ENCODE results near the gene WDR70.

WDR70 gene

DNA sequence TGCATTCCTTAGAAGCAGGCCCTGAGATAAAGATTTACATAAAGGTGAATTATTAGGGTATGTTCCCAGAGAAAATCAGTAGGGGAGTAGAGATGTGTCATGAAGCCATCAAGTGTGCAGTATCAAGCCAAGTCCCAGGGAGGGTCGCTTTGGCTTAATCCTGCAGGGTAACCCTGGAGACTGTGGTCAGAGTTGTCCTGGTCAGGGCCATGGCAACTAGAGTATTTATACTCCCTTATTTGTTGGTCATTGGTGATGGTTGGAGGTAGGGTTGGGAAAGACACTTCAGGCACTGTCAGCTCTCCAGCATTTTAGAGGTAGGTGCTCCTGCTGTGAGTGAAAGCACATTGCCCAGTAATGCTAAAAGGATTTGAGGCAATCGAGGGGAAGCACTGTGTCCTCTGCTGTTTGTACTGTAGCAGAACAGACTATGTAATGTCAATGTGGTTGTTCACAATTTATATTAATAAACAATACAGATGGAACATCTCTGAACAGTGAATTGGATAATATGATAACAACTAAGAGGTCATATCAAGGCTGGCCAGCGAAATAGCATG, 351.9 kb downstream of the WDR70 start:
- DNase-seq = no peak

DNA sequence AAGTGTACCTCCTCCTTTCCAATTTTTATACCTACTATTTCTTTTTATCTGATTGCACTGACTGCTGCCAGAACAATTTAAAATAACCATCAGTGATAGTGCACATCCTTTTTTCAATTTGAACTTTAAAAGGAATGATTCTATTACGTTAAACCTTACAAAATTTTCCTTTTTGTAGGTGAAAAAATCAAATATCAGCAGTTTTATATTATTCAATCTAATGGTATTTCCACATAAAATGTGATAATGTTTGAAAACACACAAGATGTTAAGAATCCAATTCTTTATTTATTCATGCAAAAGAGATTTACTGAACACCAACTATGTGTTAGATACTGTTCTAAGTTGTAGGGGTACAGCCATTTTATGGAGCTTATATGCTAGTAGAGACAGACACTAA, 355.0 kb downstream of the WDR70 start:
- DNase-seq = no peak

DNA sequence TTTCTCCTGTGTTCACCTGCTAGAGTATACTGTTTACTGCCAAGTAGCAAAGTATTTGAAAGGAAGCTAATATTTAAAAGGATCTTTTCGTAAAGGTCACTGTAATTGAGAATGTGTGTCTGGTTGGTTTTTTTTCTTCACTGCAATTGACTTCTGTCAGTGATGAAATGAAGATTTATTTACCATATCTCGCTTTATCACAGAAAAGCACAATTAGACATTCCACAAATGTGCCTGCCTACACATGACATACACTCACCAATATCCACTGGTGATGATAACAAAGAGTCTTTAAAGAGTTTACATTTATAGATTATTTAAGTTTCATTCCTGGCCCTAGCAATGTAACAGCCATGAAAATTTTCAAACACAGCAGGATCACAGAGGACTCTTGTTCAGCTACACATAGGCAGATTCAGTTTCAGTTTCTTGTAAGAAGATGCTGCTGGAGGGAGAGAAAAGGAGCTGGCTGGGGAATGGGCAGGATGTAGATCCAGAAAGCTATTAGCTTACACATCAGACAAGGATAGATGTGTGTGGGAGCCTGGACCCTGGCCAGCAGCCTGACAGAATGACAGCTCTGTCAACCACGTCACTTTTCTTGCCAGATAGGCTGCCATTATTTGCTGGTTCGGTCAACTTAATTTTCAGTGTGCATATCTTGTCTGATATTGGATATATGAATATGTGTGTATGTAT, 356.7 kb downstream of the WDR70 start:
- no peak for DNase-seq

DNA sequence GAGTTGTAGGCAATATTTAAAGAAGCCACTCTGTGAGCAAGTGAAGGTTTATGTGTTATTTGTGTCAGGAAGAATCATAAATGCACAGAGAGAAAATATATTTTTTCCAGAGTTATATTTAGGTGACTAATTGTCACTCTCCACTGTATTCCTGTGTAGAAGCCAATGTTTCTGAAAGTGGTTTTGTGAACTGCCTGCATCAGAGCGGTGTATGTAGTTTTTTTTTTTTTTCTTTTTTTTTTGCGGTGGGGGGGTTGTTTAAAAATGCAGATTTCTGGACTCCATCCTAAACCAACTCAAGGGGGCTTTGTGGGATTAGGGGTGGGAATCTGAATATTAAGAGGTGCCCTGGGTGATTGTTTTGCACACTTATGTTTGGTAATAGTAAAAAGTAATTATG, 357.3 kb downstream of the WDR70 start:
- no peak for DNase-seq

DNA sequence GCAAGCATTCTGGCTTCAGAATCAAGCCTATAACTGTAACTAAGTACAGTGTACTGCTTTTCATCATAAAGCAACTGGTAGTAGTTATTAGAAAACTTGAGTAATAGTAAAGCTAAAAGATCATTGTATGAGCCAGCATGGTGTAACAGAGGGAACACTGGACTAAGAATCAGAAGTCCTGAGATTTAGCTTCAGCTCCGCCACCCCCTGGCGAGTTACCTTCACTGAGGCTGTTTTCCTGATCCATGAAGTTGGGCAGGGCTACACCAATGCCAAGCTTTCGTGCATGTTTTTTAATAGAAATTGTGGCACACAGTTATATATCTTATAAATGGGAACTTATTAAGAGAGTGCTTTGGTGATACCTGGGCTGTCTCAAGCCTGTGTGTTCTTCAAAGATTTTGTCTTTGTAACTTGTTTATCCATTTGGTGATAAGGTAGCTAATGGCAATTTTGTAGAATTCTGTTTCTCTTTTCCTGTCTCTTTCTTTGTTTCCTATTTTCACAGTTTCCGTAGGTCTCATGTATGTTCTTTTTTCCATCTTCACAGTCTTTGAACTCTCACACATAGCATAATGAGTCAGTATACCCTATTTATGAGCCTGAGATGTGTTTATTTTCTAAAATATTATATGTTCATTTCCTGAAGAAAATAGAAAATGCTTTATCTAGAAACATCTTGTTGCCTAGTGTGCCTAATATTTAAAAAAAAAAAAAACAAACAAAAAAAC, 358.4 kb downstream of the WDR70 start:
- DNase-seq = no peak

DNA sequence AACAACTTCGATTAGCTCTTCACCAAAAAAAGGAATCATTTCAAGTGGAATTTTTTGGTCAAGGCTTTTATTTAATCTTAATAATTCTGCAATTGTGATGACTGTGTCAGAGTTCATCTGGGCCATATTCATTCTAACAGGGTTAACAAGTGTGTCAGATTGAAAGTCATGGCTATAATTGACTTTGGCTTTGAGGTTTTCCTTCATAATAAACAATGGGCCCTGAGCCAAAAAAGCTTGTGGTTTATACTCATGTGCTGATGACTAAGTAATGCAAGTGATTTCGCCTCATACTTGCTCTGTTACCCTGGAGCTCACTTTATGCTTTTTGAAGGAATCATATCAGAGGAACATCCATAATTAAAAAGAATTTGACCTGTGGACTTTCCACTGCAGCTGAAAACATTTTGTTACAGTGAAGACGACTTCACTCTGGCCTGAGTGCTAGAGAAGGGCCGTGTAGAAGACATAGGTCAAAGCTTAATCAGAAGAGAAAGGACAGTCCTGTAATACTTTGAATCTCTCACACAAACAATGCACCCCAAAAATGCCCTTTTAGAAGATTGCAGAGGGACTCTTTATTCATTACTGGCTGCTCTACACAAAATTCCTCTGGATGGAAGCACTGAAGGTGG, 359.1 kb downstream of the WDR70 start:
- no peak for DNase-seq

DNA sequence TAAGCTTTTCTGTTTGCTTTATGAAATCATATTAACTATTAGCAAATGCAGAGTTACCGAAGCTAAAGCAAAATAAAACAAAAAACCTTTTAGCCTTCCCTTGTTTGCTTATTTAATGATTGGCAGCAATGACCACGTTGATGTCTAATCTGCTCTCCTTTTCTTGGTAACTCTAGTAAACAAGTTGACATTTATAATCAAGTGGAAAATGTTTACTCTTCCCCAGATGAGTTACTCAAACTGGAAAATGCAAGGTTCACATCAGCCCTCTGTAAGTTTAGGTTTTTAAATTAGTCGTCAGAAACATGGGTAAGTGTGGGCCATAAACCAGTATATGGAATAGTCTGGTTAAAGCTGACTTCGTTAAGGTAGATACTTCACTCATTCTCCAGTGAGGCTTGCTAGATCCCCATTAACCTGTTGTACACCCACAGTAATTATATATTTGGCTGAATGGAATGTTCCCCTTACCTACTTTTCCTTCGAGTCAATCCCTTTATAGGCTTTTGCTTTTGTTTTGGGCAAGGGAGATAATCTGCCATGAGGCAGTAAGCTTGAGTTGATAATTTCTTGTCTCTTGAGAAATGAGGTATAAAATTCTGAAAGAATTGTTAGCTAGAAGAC, 359.9 kb downstream of the WDR70 start:
- no peak for DNase-seq

DNA sequence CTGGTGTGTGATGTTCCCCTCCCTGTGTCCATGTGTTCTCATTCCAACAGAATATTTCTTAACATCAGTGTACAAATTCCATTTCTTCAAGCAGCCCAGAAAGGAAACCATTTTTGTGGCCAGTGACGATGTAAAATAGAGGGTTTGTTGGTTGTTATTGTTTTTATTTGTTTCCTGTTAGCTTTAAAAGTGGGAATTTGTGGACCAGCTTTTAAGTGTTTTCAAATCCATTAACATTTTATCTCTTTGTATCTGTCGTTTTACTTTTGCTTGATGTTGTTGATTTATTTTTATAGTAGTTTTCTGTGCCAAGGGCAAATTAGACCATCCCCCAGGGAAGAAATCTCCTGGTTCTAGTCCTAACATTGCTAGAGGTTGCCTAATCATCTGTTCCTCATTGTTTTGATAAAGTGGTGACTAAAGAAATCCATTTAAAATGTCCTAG, 360.7 kb downstream of the WDR70 start:
- no peak for DNase-seq

DNA sequence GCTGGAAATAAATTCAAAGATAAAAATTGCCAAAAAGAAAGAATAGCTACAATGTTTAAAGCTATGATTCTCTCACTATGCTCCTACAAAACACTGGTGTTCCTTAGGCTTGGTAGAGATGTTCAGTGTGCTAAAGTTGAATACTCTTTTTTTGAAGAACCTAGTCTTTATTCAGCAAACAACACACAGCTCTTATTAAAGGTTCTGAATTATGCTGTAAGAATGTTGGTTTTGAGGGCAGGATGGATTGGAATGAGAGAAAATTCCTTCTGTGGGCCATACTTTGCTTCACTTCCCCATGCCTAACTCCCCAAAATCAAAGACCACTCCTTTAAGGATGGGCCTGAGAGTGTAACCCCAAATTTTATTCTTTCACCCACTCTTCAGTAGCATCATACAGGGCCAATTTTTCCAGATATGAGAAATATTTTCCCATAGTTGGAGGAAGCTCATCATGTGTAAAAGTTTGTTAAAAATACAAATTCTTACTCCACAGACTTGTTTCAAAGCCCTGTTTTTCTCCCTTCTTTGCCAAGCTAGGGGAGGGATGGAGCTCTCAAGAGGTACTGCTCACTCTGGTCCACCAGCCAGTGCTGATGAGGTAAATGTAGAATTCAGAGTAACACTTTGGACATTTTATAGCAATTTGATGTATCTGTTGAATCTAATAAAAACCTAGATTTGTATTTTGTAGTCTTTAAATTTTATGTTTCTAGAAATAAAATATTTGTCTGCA, 361.4 kb downstream of the WDR70 start:
- no peak for DNase-seq

DNA sequence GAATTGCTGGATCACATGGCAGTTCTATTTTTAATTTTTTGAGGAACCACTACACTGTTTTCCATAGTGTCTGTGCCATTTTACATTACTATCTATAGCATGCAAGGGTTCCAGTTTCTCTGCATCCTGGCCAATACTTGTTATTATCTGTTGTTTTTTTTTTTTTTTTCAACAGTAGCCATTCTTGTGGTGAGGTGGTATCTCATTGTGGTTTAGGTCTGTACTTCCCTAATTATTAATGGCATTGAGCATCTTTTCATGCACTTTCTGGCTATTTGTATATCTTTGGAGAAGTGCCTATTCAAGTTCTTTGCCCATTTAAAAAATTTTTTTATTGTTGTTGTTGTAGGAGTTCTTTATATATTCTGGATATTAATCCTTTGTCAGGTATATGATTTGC, 363.0 kb downstream of the WDR70 start:
- no peak for DNase-seq

DNA sequence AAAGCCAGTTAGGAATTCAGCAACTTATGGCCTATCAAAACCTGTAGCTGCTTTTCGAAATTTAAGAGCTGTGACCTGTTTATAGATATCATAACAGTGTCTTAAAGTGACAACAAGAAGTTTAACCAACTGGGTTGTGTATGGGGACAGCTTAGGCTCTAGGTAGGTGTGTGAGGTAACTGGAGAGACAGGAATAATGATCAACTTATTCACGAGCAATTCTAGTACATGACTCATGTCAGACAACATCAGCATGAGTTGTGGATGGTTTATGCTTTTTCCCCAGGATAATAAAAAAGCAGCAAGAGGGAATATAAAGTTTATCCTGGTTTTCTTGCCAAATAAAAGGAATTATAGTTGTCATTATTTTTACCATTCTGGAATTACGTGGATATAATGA, 372.1 kb downstream of the WDR70 start:
- no peak for DNase-seq

DNA sequence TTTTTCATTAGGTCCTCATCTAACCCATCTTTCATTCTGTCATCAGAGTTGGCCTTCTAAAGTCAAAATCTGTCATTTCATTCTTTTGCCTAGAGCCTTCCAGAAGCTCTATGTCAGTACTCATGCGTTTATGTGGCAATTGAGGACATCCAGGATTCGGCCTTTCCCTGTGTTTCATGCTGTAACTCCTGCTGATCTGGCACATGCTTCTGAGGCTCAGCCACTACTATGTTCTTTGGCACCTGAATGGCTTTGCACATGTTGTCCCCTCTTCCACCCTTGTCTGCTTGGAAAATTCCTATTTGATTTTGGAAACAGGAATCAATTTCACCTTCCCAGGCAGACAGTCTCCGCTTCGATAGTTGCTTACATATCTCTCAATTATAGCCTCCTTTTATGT, 375.9 kb downstream of the WDR70 start:
- no peak for DNase-seq

DNA sequence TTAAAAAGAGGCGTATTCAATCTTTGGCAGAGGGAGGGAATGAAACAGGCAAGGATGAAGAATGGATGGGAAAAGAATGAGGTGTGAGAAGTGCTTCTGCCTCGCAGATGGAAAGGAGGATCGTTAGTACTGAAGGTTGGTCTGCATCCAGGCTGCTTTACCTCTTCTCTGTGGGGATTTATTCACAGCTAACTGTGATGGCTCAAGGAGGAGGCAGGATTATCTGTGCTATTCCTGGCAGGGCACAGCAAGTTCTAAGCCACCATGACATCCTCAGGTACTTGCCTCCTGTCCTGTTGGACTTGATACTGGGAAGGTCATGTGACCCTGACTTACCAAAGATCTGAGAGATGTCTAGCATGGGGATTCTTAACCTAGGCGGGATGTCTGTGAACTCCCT, 376.5 kb downstream of the WDR70 start:
- DNase-seq = no peak

DNA sequence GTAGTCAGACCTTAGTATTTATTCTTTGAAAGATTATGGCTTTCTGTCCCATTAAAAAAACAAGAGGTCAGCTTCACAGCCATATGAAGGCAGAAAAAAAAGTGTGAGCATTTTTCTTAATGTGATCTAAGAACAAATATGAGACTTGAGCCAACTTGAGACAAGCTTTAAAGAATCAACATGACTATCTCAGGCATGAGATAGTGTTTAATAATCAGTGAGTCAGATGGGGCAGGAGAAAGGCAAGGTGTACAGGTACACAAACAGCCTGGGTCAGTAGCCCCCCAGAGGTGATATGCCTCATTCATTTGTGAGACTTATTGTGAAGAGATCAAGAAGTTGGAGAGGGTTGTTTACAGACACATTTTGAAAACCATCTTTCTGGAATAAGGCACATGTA, 377.1 kb downstream of the WDR70 start:
- DNase-seq = no peak

DNA sequence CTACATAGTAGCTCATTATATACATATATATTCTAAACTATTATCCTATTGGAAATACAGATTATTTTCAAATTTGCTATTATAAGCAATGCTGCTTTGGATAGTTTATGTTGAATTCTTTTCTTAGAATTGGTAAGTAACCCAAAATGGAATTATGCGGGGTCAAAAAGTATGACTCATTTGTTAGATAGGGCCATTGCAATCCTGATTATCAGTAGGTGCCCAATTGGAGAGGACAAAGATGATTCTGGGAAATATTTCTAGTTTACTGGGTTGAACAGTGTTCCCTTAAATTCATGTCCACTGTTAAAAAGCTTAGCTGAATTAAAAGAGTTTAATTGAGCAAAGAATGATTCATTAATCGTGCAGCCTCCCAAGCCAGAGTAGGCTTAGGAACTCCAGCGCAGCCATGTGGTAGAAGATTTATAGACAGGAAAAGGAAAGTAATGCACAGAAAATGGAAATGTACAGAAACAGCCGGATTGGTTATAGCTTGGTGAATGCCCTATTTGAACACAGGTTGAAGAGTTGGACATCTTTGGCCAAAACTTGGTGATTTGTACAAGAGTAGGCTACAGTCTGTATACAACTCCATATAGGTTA, 379.0 kb downstream of the WDR70 start:
- no peak for DNase-seq

DNA sequence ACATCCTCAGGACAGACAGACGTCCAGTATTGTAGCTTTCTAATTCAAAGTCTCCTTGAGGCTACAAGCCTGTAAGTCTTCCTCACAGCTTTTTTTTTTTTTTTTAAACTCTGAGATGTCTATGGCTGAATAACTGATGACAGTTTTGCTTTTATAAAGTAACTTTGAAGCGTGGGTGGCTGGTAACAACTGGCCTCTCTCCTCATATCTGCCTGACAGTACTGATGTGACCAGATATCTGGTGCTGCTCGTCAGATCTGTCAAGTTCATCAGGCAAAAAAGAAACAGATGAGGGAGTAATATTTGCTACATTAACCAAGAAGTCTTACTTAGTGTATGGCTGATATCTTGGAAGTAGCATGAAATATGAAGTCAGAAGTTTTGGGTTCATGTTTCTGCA, 388.1 kb downstream of the WDR70 start:
- no peak for DNase-seq

DNA sequence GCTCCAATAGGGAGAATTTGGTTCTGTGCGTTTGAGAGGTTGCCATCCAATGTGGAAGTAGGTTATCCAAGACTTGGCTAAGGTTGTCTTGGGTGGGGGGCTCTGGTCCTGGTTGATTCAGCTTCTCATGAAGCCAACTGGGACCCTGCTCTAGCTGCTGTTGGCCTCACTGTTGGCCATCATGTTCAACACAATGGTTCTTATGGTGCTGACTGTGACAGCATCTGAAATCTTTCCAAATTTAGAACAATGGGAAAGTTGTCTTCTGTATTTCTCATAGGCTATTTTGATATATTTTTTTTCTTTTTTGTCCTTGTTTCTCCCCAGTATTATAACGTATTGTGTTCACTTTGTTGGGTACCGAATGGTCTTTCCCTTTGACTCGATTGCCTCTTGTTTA, 388.8 kb downstream of the WDR70 start:
- DNase-seq = no peak

DNA sequence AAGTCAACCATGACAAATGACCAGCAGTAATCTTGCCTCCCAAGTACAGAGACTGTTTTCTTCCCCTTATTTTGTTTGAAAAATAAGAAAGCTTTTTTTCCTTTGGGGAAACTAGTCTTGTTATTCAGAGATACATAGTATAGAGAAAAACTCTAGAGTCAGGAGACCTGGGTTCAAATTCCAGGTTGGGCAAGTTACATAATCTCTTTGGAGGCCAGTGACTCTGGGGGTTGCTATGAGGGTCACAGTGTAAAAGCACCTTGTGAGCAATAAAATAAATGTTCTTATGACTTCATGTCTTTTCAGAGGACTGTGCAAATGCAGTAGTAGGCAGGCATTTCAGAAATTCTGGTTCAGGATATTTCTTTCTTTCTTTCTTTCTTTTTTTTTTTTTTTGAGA, 389.3 kb downstream of the WDR70 start:
- no peak for DNase-seq

DNA sequence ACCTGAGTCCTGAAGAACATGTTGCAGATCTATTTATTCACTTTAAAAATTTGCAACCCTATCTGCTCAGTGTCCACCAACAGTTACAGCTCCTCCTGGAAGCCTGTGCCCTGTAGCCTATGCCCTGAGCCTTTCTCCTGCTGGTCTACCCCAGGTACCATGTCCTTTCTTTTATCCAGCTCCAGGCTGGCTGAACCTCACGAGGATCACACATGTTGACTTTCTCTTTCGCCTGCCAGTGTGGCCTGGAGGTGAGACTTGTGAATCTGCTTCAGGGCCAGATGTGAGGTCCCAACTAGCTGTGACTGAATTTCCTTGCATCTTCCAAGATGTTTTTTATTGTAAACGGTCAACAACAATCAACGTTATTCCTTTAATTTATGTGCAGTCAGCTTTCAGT, 390.0 kb downstream of the WDR70 start:
- DNase-seq = no peak

DNA sequence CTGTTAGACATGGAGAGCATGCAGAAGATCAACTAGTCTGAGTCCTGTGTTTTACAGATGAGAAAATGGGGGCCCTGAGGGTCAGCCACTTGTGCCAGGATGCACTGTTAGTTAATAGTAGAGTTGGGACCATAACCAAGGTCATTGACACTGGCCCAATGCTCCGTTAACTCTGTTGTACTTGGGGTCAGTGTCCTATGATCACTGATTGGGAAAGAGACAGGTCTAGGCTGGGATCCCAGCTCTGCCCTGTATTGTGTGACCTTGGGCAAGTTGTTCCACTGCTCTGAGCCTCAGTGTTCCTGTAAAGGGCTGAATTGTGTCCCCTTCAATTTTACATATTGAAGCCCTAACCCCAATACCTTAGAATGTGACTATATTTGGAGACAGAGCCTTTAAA, 390.7 kb downstream of the WDR70 start:
- DNase-seq = no peak

DNA sequence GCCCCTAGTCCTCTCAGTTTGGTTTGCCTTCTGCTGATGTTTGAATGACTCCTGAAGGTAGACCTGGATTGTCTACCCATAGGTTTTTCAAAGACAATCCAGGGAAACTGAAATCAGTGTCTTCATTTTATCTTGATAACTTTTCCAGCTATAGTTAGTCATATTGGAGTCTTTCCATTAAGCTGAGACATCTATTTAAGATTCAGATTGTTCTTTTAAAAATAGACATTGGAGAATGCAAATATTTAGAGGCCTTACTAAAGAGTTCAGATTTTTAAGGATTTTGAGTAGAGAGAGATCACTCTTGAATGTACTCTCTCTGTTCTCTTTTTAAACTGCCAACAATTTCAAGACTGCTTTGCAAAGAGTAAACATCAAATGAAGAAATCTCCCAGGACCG, 391.7 kb downstream of the WDR70 start:
- DNase-seq = no peak

DNA sequence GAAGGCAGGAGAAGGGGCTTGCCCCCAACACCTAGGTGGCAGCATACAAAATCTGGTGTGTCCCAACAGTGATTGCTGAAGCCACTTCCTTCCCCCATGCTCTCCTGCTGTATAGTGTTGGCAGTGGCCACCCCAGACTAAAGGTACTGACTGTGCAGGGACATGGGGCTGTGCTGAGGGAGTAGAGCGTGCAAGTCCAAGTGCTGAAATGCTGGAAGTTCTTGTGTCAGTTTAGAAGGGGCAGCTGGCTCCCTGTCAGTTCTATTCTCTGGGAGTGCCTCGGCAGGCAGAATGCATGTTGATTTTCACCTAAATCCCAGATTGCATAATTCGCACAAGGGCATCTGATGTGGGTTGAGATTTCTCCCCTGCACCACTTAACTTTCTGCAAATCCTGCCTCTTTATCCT, 392.1 kb downstream of the WDR70 start:
- no peak for DNase-seq

Measured in activated T-cell treated with anti-CD3 and anti-CD28 coated beads for 4 hours (primary cell).